ENCODE measurements around the gene CHAT. TPM values are rescaled to one million over a fixed set of nuclear protein-coding genes. Genes with fewer than 3 reads are reported as not detected.
A peak's percentile ranks its signal among the peaks of the same experiment; 100 is the strongest.

The CHAT gene
- total RNA-seq, 1 donor from 2014 or later, result not detected

DNA sequence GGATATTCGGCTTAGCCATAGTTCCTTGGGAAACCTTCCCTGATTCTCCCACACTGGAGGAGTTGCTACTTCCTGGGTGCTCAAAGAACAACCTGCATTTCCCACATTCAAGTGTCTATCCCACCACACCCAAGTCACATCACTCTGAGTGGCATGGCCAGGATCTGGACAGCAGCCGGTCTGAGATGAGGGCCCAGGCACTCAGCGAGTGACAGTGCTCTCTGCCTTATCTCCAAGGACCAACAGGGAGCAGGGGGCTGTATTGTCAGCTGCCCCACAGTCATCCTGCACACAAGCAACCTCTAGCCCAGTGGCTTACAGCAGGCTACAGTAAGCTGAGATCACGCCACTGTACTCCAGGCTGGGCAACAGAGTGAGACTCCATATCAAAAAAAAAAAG lies 19.8 kb upstream of the CHAT start:
- intact Hi-C loops (cut with micrococcal nuclease), result no loop called here
- no peak overlapping the region for H3K27ac ChIP-seq (replicated peaks)
- TF ChIP-seq CTCF (IDR thresholded peaks at IDR 0.05; ENCODE audit: borderline replicate concordance), result no peak

GRCh38 chr10:49594594-49594993 lies 19.2 kb upstream of the CHAT start:
- Histone ChIP-seq H3K27me3 (ENCODE audit: low read depth) (peaks cover 72% of the 10 kb centered on the region), H3K36me3 (no peaks in the 10 kb centered on the region), H3K9me3 (replicated peaks) (no peaks in the 10 kb centered on the region), H3K4me3 (no peak overlapping the region), H3K4me1 (no peaks in the 10 kb centered on the region), H3K27ac (replicated peaks) (no peak overlapping the region)
- TF ChIP-seq CTCF (IDR thresholded peaks at IDR 0.05; ENCODE audit: borderline replicate concordance), result peak; percentile 84
- intact Hi-C loops (cut with micrococcal nuclease), result no loop called here
- no peak for DNase-seq

More for the DNA sequence above, 19.8 kb upstream of the CHAT start:
- no peak overlapping the region for H3K4me3 ChIP-seq
- no peaks in the 10 kb centered on the region for H3K4me1 ChIP-seq
- H3K27me3 ChIP-seq (ENCODE audit: low read depth), result peaks cover 66% of the 10 kb centered on the region
- H3K36me3 ChIP-seq, result no peaks in the 10 kb centered on the region
- H3K9me3 ChIP-seq (replicated peaks), result no peaks in the 10 kb centered on the region
- no peak for DNase-seq

DNA sequence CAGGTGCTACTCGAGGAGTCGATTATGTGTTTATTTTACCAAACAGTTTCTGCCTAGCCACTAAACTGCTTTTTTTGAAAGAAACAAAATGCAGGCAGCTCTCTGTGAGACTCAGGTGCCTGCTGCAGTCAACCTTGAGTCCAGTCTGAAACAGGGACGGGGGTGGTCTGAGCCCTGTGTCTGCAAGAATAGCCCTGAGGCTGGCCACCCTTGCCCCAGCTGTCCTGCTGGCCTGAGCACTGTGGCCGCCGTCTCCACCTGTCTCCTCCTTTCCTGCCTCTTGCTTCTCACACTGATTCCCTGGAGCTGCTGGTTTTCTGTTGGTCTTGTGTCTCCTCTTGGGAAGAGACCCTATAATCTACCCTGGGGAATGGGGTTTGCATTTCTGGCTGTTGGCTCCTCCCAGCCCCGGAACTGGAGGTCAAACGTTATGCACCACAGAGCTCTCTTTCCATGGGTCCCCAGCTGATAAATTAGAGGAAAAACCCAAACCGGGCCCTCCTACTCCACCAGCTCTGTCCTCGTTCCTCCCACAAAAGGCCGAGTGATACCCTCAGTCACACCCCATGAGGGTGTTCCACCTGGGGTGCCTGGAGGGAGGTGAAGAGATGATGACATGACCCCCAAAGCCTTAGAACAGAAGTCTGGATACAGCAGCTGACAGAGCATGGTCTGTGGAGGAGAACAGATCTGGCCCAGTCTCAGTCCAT lies 18.7 kb upstream of the CHAT start:
- intact Hi-C loops (cut with micrococcal nuclease), result no loop called here

GRCh38 chr10:49595713-49596492 lies 17.9 kb upstream of the CHAT start:
- no peak for TF ChIP-seq CTCF (IDR thresholded peaks at IDR 0.05; ENCODE audit: borderline replicate concordance)
- Histone ChIP-seq H3K36me3 (no peaks in the 10 kb centered on the region), H3K27me3 (ENCODE audit: low read depth) (peaks cover 85% of the 10 kb centered on the region), H3K4me1 (no peaks in the 10 kb centered on the region), H3K27ac (replicated peaks) (no peak overlapping the region), H3K4me3 (no peak overlapping the region), H3K9me3 (replicated peaks) (no peaks in the 10 kb centered on the region)
- intact Hi-C loops (cut with micrococcal nuclease), result no loop called here
- DNase-seq, result no peak

More for the DNA sequence above, 18.7 kb upstream of the CHAT start:
- Histone ChIP-seq H3K27me3 (ENCODE audit: low read depth) (peaks cover 78% of the 10 kb centered on the region), H3K36me3 (no peaks in the 10 kb centered on the region), H3K9me3 (replicated peaks) (no peaks in the 10 kb centered on the region), H3K4me1 (no peaks in the 10 kb centered on the region), H3K4me3 (no peak overlapping the region), H3K27ac (replicated peaks) (no peak overlapping the region)
- DNase-seq, result no peak
- no peak for TF ChIP-seq CTCF (IDR thresholded peaks at IDR 0.05; ENCODE audit: borderline replicate concordance)

- Histone ChIP-seq H3K36me3 (no peaks in the 10 kb centered on the region), H3K4me3 (no peak overlapping the region), H3K27ac (replicated peaks) (no peak overlapping the region), H3K27me3 (ENCODE audit: low read depth) (peaks cover 88% of the 10 kb centered on the region), H3K4me1 (no peaks in the 10 kb centered on the region), H3K9me3 (replicated peaks) (no peaks in the 10 kb centered on the region)
- intact Hi-C loops (cut with micrococcal nuclease), result no loop called here
- DNase-seq, result no peak
- TF ChIP-seq CTCF (IDR thresholded peaks at IDR 0.05; ENCODE audit: borderline replicate concordance), result no peak
Observed at GRCh38 chr10:49596493-49596809, 17.4 kb upstream of the CHAT start.

Measured in left ventricle myocardium inferior (tissue), 1 donor.